Astrocyte of the cerebellum (primary cell): ENCODE results near the gene FCRLA.

Source experiments
- DNase-seq: peaks from one replicate; pipeline ENCODE4 v3.0.0-alpha.2; 2011; ENCODE audit warnings: low read depth
- H3K4me3 ChIP-seq: 2 replicates; pipeline ENCODE4 v1.5.1; 2011; ENCODE audit warnings: mild to moderate bottlenecking, low read depth, low read length, moderate library complexity
- in situ Hi-C: cut with HindIII; loops from 2 replicates; pipeline ENCODE4 v1.10.0; 2017; ENCODE audit warnings: low sequenced_read_pairs
- TF ChIP-seq, protein P1 (sequence below): IDR thresholded peaks from 2 replicates; pipeline ENCODE4 v1.5.1; 2012; ENCODE audit warnings: low read length, low read depth, moderate library complexity, mild to moderate bottlenecking; ENCODE audit errors: missing control alignments

FCRLA gene

DNA sequence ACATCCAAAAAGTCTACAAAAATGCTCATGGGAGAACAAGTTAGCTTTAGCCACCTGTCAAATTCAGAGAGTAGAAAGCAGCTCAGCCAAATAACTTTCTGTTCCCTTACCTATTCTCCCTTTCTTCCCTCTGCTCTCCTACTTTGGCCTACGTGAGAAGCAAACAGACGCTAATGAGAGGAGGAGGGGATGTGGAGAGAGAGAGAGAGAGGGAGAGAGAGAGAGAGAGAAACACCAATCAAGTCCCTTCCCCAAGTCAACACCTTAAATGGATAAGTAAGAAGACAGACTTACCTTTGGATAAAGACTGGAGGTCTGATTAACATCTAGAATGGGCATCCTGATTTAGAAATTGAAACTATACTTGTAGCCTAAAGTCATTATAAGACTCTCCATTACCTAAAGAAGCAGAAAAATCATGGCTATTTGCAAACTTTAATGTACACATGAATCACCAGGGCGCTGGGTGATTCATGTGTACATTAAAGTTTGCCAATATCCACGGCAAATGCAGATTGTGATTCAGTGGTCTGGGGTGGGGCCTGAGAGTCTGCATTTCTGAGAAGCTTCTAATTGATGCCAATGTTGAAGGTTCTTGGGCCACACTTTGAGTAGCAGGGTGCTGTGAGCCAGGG, 29.4 kb downstream of the FCRLA start:
- DNase-seq: no peak
- no peak overlapping the region for H3K4me3 ChIP-seq

DNA sequence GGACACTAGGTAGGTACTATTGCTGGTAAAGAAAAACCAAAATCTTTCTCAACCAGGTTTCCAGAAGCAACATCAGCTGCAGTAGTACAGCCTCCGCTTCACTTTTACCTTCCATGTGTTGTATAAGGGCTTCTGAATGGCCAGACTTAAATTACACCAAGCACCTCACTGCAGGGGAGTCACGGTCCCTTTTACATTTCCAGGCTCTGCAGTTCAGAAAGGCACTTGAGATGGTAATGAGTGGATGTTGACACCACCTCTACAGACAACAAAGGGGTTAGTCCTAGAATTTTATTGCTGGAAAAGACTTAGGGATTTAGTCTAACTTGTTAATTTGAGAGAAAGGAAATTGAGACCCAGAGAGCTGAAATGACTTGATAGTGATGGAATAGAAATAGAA, 30.6 kb downstream of the FCRLA start:
- no peak for DNase-seq
- in situ Hi-C loops: loop anchor here (25.0 kb wide), 1 partner anchor 525 kb away; the partner anchor contains the start of genes APOA2, FCER1G and NDUFS2
- TF ChIP-seq, protein P1, sequence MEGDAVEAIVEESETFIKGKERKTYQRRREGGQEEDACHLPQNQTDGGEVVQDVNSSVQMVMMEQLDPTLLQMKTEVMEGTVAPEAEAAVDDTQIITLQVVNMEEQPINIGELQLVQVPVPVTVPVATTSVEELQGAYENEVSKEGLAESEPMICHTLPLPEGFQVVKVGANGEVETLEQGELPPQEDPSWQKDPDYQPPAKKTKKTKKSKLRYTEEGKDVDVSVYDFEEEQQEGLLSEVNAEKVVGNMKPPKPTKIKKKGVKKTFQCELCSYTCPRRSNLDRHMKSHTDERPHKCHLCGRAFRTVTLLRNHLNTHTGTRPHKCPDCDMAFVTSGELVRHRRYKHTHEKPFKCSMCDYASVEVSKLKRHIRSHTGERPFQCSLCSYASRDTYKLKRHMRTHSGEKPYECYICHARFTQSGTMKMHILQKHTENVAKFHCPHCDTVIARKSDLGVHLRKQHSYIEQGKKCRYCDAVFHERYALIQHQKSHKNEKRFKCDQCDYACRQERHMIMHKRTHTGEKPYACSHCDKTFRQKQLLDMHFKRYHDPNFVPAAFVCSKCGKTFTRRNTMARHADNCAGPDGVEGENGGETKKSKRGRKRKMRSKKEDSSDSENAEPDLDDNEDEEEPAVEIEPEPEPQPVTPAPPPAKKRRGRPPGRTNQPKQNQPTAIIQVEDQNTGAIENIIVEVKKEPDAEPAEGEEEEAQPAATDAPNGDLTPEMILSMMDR: no peak
- no peak overlapping the region for H3K4me3 ChIP-seq

More for the DNA sequence above, 29.4 kb downstream of the FCRLA start:
- TF ChIP-seq, protein P1: no peak
- in situ Hi-C loops: loop anchor here (25.0 kb wide), 1 partner anchor 524 kb away; the partner anchor contains the start of genes APOA2, FCER1G and NDUFS2

DNA sequence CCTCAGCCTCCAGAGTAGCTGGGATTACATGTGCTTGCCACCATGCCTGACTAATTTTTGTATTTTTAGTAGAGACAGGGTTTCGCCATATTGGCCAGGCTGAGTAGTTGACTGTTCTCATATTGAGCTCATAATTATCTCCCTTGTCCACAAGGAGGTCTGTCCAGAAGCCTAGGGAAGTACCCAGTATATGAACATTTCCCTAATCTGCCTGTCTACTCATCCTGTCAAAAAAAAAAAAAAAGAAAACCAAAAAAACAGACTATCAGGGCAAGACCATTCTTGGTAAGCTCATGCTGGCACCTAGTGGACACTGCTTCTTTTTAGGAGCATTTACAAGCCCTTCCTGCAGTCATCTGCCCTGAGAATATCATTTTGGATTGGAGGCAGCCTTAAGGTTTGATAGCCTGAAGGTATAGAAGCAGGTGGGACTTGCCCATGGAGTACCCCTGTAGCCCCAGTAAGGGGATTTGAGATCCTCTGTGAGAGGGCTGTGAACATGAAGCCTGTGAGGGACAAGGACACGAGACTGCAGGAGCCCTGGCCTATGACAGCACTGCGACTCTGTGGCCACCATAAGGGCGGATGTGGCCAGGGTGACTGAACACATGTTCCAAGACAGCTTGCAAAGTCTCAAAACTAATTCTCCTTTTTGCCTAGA, 31.7 kb downstream of the FCRLA start:
- TF ChIP-seq, protein P1: peak; percentile 53
- in situ Hi-C loops: loop anchor here (25.0 kb wide), 1 partner anchor 526 kb away; the partner anchor contains the start of genes APOA2, FCER1G and NDUFS2
- no peak overlapping the region for H3K4me3 ChIP-seq
- peak; percentile 48 for DNase-seq

DNA sequence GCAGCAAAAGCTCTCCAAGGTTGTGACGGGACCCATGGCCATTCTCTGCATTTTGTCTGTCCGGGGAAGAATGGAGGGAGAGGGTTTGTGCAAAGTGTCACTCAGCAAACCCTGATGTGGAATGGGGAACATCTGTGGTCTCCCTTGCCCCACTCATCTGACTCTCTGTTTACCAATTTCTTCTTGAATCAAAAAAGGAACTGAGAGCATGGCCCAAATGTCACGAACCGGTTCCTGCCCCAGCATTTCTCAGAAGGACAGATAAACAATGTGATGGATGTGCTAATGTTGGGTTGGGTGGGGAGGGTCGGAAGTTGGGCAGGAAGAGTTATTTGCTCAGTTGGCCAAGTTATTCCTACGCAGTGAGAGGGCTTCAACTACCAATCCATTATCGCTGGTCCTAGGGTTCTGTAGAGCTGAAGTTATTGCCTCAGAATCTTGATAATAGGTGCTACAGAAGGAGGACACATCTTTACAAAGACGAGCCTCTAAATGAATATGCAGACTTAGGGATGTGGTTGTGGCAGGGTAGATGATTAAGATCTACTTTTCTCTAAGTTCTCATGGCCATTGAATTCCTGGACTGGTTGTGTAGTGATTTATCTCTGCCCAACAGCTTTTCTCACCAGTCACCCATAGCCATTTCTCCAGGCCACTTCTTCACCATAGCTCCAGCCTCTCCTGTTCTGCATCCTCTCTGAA, 33.0 kb downstream of the FCRLA start:
- no peak overlapping the region for H3K4me3 ChIP-seq
- in situ Hi-C loops: loop anchor here (25.0 kb wide), 1 partner anchor 528 kb away; the partner anchor contains the start of genes APOA2, FCER1G and NDUFS2
- no peak for DNase-seq
- TF ChIP-seq, protein P1: no peak

DNA sequence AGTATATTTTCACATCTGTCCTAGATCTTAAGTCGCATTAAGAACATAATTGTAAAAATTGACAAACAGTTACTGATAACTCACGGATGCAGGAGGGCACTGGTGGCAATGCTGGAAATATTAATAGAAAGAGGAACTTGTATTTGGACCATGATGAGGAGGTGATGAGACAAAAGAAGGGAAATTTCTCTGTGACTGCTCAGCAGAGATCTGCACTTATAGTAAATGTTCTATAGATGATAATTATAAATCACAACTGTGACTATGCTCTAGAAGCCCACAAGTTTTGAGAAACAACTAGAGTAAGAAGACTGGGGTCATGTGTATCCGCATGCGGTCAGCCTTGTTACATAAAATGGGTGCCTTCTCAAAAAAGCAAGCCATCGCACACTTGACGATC, 33.9 kb downstream of the FCRLA start:
- no peak for DNase-seq
- H3K4me3 ChIP-seq: no peak overlapping the region
- in situ Hi-C loops: loop anchor here (25.0 kb wide), 1 partner anchor 529 kb away; the partner anchor contains the start of genes APOA2, FCER1G and NDUFS2
- TF ChIP-seq, protein P1: no peak

DNA sequence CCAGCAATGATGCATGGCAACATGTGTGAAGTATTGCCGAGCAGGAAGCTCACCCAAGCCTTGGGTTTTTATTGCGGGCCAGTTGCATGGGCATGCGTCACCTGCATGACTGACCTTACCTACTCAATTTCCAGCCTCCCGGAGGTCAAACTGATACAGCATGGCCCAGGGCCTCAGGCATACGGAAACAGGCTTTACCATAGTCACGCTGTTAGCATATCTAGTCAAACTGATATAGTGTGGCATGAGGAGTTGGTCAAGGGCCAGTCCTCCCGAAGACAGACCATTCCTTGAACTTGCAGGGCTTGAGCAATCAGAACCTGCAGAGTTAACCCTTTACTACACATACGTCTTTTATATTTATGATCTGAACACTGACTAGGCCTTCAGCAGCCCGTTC, 36.2 kb downstream of the FCRLA start:
- H3K4me3 ChIP-seq: no peak overlapping the region
- in situ Hi-C loops: loop anchor here (25.0 kb wide), 1 partner anchor 531 kb away; the partner anchor contains the start of genes APOA2, FCER1G and NDUFS2
- TF ChIP-seq, protein P1: no peak
- DNase-seq: no peak
